GM18858 (cell line): Measurements from ENCODE around the gene ERMARD.
A peak's percentile ranks its signal among the peaks of the same experiment; 100 is the strongest.

Experiments used
- ATAC-seq: cut with Tn5 transposase; IDR thresholded peaks from one replicate; pipeline ENCODE4 v1.9.1; 2021; ENCODE audit not compliant: unreplicated experiment

Gene ERMARD

DNA sequence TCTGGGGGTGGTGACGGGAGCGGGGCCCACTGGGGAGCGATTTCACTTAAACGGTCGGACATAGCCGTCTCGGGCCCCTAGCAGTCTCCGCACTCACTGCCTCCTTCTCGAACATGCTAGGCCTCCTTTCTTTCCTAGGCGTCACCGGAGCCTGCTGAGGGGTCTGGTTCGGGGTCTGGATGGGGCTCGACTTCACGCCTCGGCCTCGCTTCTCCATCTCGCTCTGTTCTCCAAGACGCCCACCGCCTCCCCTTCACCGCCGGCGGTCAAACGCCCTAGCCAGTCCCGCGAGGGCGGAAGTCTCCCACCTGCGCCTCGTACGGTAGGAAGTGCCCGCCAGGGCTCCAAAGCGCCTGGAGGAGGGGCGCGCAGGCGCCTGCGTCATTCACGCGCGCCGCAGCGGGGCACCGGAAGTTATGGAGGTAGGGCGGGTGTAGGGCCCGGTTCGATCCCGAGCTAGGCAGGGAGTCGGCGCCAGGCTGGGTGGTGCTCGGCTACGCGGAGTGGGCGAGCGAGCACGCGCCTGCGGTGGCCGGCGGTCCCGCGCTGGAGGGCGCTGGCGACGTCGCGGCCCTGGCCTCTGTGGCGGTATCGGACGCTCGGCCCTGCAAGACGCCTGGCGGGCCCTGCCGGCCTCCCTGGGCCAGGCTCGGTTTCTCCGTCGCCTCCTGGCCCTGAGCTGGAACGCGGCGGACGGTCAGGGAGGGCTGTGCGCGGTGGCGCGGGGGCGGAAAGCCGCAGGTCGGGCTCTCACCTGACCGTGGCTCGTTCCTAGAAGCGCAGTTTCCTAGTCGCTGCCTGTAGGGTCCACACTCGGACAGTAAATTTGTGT is at the start of gene ERMARD, which contains the start of gene DYNLT2:
Gene ERMARD (plus strand): TSS at position 381 of the 832 bp plus-strand sequence. CDS start 36 bp downstream, at position 417.
Gene DYNLT2 (minus strand): TSS at position 331 of the 832 bp plus-strand sequence. CDS start 114 bp downstream, at position 217.
- ATAC-seq: peak; percentile 92

DNA sequence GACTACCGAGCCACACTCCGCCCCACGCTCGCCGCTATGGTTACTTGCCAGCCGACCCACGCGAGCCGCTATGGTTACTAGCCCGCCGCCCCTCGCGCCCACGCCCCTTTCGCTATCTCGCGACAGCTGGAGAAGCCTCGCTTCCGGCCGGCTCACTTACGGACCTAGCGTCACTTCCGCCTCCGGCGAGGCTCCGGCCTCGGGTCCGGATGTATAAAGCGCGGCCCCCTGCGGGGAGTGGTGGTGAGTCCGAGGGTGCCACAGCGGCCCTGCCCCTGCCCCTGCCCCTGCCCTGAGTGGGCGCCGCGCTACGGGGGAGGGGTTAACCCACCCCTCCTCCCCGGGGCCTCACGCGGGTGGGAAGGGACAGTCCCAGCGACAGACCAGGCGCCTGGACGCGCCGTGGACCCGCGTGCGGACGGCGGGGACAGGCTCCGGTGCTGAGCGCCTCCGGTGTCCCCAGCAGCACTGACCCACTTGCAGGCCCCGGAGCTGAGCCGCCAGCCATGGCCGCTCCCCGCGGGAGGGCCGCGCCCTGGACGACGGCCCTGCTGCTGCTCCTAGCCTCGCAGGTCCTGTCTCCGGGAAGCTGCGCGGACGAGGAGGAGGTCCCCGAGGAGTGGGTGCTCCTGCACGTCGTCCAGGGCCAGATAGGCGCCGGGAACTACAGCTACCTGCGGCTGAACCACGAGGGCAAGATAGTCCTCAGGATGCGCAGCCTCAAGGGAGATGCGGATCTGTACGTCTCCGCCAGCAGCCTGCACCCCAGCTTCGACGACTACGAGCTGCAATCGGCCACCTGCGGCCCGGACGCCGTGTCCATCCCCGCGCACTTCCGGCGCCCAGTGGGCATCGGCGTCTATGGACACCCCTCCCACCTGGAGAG is 49.2 kb upstream of the ERMARD start, which contains the start of the genes C6orf120 and WDR27:
Gene C6orf120 (plus strand): TSS at position 173 of the 886 bp plus-strand sequence. CDS start 334 bp downstream, at position 507.
Gene WDR27 (minus strand): TSS at position 76 of the 886 bp plus-strand sequence. CDS start 13,024 bp downstream, outside the sequence.
- ATAC-seq: peak; percentile 91

DNA sequence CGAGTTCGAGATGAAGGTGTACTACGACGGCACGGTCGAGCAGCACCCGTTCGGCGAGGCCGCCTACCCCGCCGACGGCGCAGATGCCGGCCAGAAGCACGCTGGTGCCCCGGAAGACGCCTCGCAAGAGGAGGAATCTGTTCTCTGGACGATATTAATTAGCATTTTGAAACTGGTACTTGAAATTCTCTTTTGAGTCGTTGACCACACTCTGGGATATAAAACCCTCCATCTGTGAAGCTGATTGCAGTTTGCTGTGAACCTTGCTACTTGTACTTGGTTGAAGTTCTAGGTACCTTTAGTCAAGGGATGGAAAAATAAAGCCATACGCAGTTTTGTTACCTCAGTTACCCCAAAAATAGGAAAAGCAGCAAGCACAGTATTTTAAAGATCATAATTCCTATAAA is 48.6 kb upstream of the ERMARD start:
- ATAC-seq: peak; percentile 2

DNA sequence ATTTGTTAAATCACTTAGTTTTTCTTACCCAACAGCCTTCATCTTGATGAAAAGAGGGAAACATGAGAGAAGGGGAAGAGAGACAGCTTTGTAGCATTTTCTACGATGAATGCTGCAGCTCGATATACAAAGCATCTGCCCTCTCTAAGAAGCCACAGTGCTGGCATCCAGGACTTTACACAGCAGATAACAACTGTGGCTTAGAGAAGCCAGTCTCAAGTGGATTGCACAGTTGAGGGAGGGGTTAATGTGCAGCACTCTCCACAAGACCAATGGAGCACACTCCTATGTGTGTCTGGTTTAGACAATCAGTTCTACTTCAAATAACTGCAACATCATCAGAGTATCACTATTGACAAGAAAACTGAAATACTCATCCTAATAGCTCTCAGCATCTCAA is 43.6 kb upstream of the ERMARD start:
- no peak for ATAC-seq

DNA sequence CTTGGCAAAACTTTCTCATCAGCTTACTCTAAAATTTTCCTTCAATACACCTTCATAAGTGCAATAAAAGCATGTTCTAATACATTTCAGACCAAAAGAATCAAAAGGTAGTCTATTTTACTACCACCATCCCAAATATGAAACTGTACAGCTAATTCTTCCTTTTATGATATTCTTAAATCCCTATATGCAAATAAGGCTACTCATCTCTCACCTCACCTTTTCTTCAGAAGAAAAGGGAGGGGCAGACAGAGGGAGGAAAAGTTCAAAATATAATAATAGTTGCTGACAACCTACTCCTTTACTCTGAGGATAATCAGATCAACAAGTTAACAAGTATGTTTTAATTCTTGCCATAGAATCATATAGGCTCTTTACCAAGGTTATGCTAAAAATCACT is 42.1 kb upstream of the ERMARD start:
- peak; percentile 50 for ATAC-seq

DNA sequence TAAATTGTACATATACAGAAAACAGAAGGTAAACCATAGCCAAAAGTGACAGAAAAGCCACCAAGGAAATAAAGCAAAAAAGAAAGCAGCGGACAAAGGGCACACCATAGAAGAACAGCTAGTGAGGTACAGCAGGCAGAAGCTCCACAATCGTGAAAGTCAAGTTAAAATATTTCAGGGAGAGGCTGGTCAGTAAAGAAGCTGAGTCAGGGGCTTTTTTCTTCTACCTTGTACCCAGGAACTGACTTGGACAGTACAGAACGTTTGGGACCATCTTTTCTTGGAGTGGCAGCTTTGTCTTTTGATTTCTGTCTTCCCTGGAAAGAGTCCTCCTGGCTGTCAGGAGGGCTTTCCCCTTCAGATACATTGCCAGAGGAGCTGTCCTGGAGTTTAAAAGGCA is 41.4 kb upstream of the ERMARD start:
- ATAC-seq: no peak

DNA sequence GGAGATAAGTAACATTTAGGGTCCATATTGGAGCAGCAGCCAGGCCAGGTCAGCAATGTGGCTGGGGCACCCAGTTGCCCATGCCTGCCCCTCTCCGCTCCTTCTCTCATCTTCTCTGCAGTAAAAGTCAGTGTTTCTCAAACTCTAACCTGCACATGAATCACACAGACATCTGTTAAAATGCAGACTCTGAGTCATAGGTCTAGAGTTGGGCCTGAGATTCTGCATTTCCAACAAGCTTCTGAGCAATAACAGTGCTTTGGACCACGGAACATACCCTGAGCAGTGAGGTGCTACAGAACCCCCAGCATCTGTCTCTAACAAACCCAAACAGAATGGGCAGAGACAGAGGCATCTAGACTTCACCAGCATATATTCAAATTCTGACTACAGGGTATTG is 37.2 kb upstream of the ERMARD start:
- ATAC-seq: no peak

DNA sequence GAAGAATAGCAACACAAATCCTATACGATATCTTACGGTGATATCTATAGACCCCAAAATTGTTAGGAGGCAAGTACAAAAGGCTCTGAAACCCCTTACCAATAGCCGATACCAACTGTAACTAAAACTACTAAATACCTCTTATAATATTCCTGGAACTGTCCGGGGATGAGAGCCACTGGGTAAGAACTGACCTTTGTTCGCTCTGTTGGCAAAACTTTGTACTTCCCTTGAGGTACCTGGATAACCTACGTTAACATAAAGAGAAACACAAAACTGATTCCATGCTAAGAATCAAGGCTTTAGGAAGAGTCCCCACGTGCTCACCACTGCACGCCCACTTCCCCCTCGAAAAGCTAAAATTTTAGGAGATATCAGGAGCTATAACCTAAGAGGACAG is 36.8 kb upstream of the ERMARD start:
- ATAC-seq: no peak

DNA sequence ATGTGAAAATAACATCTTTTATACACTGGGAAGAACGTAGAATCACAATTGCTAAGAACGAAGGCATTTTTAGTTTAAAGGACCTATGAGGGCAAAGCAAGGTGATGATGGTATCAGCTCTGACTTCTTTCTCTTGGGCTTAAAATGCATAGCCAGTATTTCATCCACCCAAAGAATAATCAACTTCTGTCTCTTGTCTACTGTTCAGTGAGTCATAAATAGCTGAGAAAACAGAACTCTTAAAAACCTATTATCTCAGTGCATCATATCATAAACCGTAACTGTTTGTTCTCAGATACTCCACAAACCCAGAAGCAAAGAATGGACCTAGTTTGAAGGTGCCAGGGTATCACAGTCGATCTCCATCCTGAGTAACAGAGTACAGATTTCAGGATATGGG is 32.3 kb upstream of the ERMARD start:
- no peak for ATAC-seq

DNA sequence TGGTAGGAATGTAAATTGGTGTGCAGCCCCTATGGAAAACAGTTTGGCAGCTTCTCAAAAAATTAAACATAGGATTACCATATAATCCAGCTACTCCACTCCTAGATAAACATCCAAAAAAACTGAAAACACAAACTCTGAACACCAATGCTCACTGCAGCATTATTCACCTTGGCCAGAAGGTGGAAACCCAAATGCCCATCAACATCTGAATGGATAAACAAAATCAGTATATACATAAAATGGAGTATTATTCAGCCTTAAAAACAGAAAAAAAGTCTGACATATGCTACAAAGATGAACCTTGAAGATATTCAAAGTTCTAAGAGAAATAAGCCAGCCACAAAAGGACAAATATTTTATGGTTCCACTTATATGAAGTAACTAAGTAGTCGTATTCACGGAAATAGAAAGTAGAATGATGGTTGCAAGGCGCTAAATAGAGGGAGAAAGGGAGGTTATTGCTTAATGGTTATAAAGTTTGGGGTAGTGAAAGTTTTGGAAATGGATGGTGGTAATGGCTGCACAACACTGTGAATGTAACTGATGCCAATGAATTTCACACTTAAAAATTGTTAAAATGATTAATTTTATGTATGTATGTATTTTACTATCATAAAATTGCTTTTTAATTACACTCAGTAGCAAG is 31.1 kb upstream of the ERMARD start:
- no peak for ATAC-seq

DNA sequence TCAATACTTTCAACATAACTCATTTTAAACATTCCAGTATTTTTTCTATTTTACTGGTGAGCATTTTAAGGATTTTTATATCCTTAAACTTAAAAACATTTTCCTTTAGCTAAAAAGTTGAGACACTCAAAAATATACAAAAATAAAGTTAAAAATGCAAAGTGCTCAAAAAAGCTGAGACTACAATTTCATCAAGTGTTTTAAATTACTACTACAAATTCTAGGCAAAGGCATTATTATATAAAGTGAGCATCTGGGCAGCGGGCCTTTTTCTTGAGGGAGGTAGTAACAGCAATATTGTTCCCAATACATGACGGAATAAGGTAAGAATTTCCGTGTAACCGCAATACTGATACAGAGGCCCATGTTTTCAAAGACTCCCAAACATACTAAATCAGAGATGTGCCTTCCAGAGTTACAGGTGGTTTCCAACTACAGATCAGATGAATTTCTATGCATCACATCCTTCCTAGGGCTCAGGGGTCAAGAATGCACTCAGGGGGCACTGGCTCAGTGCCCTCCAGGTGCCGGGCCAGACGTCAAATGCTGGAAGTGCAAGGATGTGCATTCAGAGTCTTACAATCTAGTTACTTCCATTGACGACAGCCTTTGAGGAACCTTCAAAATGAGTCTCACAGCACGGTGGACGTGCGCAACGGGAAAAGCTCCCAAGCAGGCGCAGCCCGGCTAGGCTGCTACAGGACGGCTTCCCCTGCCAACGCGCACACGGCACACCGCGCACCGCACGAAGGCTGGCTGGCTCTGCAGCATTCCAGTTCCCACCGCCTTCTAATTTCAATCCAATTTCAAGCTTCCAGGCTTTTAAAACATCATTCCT is 28.8 kb upstream of the ERMARD start:
- ATAC-seq: peak; percentile 19

DNA sequence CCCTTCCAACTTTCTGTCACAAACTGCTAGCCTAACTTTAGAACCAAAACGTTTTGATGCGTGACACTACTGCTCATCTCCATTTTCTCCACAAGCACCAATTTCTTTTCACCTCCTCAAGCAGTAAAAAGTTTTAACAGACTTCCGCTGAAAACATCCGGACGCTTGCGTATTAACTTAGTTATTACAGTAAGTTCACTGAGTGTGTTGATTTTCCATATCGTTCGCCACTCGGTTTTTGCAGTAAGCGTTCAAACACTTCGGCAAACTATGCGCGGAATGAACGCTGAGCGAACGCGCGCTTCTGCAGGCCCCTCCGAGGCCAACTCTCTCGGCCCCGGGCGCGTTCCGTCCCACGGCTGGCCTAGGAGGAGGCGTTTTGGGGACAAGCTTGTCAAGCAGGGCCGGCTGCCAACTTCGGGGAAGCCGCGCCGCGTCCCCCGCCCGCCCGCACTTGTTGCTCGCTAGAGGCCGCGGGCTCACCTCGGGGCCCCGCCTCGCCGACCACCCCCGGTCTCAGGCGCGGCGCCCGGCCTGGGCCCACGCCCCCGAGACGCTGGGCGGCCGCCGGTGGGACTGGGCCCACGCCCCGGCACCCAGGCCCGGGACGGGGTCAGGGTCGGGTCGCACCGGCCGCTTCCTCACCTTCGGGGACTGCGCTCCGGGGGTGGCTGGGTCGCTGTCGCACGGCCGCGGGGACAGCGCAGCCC is 28.1 kb upstream of the ERMARD start:
- ATAC-seq: peak; percentile 31

DNA sequence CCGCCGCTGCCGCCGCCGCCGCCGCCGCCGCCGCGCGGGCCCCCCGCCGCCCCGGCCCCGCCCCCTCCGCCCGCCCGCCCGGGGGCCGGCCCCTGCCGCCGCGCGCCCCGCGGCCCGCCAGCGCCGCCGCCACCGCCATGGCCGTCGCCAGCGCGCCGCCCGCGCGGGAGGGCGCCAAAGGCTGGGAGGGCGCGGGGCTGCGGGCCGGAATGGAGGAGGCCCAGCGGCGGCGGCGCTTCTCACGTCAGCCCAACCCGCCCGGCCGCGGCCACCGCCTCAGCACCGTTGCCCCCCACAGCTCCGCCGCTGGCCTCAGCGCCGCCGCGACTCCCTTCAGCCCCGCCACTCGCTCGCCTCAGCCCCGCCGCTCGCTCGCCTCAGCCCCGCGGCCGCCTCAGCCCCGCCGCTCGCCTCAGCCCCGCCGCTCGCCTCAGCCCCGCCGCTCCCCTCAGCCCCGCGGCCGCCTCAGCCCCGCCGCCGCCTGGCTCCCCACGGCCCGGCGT is 27.4 kb upstream of the ERMARD start:
- peak; percentile 18 for ATAC-seq

DNA sequence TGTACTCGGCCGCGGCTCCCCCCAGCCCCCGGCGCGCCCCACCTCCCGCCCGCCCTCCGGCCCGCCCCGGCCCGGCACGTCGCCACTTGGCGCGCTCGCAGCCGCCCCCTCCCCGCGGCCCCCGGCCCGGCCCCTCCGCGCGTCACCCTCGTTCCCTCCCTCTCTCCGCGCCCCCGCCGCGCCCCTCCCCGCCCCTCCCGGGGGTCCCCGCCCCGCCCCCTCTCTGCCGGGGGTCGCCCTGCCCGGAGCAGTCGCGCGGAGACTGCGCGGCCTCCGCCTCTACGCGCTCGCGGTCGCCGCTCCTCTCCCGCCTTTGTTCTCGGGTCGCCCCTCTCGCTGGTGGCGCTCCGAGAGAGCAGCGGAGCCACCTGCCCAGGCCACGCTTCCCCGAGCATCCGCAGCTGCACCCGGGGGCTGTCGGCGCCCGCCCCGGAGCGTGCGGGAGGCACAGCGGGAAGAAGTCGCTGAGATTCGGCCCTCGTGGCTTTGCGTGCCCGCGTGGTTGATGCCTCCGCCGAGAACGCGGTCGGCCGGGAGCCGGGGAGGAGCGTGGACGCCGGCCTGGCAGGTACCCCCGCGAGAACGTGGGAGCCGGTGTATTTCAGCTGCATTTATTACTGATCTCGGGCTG is 26.8 kb upstream of the ERMARD start, which contains the start of gene PHF10:
Gene PHF10 (minus strand): TSS at position 7 of the 631 bp plus-strand sequence. CDS start 569 bp downstream, outside the sequence.
- peak; percentile 24 for ATAC-seq

DNA sequence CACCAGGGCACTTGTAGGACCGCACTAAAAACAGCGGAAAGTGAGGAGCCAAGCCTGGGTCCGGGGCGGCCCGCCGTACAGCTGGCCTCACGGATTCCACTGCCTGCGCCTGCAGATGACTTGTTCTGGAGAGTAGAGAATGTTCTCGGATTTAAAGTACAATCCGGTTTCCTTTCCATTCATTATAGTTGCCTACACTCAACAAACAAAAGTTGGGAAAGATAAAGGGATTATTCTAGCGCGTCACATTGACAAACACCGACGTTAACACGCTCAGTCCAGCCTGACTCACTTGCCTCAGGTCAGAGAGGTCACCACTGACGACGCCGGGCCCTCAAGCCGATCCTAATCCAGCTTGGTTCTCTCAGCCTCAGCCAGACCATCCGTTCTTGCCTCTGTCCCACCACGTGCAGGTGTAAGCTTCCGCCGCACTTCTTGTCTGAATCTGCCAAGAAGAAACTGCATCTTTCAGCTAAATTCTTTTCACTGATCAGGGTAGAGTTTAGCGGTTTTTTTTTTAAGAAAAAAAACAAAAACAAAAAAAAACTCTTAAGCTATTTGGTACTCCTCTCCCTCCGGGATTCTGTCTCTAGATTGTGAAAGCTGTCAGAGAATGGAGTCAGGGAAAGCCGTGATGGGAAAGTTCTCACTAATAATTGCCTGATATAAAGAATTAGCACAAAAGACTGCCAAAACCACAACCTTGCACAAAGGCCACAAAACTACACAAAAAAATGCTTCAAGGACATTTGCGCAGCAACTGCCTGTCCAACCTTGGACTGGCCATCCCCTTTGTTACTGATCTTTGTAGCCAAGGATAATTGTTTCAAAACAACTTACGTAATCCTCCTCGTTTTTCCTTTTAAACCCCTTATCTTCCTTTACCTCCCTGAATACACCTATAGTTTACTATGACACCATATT is 26.0 kb upstream of the ERMARD start:
- peak; percentile 2 for ATAC-seq

DNA sequence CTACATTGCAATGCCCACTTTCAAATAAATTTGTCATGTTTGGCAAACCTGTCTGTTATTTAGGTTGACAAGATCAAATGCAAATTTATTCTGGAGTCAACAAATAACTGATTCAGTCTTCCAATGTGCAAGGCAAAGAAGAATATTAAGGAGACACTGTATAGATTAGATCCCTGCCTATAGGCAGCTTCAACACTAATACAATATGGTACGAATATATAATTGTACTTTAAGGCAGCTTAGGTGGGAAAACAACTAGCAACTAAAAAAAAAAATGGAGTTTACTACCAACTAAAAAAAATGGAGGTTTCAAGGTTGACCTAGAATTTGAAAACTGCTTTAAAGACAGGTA is 25.4 kb upstream of the ERMARD start:
- no peak for ATAC-seq

DNA sequence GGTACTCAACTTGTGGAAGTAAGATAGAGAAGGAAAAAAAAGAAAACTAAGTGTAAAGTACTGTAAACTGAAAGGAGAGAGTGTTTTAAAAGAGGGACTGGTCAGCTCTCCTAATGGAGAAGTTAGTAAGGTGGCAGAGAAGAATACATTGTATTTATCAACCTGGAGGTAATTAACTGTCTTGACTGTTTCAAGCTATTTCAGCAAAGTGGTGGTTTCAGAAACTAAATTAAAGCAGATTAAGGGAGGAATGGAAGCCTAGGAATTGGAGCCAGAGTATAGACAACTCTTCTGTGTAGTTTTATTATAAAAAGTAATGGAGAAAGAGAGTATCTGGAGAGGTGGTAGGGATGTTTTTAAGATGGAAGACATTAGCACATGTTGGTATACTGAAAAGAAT is 24.5 kb upstream of the ERMARD start:
- no peak for ATAC-seq

DNA sequence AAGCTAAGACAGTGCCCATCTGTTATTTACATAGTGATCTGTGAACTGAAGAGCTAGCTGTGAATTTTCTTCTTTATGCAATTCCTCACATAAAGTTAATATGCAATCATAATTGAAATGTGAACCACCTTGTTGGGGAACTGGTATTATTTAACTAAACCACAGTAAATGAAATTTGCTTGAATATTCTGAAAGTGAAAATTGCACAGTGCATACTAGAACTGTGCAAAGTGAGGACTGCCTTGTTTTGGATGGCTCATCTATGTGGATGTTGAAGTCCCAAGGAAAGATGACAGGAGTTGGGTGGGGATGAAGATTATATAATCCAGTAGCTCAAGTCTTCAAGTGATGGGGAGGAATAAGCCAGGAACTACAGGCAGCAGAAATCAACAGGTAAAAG is 21.5 kb upstream of the ERMARD start:
- ATAC-seq: no peak
